HUES6 (cell line): Measurements from ENCODE around the gene NRIP3.
"Not testable (repeated sequence)": the region's sequence is repeated elsewhere in the genome, so short reads cannot be mapped to it uniquely, and the experiment has no call there.

Source experiments
- H3K27ac ChIP-seq: 2 replicates; pipeline ENCODE4 v1.7.0; 2013; ENCODE audit warnings: low read depth, mild to moderate bottlenecking, low read length, inconsistent platforms
- H3K27me3 ChIP-seq: 2 replicates; pipeline ENCODE4 v1.6.1; 2013; ENCODE audit warnings: low read length; ENCODE audit not compliant: control insufficient read depth, insufficient read depth
- H3K36me3 ChIP-seq: 2 replicates; pipeline ENCODE4 v1.6.1; 2013; ENCODE audit warnings: low read length; ENCODE audit not compliant: control insufficient read depth, insufficient read depth
- H3K4me1 ChIP-seq: 2 replicates; pipeline ENCODE4 v1.6.1; 2013; ENCODE audit warnings: low read length; ENCODE audit not compliant: control insufficient read depth, insufficient read depth
- H3K4me3 ChIP-seq: 2 replicates; pipeline ENCODE4 v1.5.1; 2013; ENCODE audit warnings: low read depth, low read length
- H3K9ac ChIP-seq: one replicate; pipeline ENCODE4 v1.6.1; 2013; ENCODE audit warnings: mild to moderate bottlenecking, low read length
- H3K9me3 ChIP-seq: 2 replicates; pipeline ENCODE4 v1.6.1; 2013; ENCODE audit warnings: low read depth, low read length; ENCODE audit not compliant: control insufficient read depth, insufficient read depth

Gene NRIP3

GRCh38 chr11:8998017-8998416, 5.8 kb downstream of the NRIP3 start:
- Histone ChIP-seq H3K9me3 (no peaks in the 10 kb centered on the region), H3K4me1 (peaks cover 3% of the 10 kb centered on the region; the same call in 1 of the 2 replicates), H3K27me3 (peaks cover 28% of the 10 kb centered on the region), H3K27ac (no peak overlapping the region), H3K9ac (no peak overlapping the region), H3K36me3 (no peaks in the 10 kb centered on the region), H3K4me3 (no peak overlapping the region)

GRCh38 chr11:8997451-8997850, 6.3 kb downstream of the NRIP3 start:
- Histone ChIP-seq H3K9ac (no peak overlapping the region), H3K36me3 (no peaks in the 10 kb centered on the region), H3K27me3 (peaks cover 22% of the 10 kb centered on the region), H3K4me3 (no peak overlapping the region), H3K4me1 (no peaks in the 10 kb centered on the region), H3K9me3 (no peaks in the 10 kb centered on the region), H3K27ac (no peak overlapping the region)

GRCh38 chr11:8989453-8989852, 14.3 kb downstream of the NRIP3 start:
- Histone ChIP-seq H3K9ac (no peak overlapping the region), H3K36me3 (no peaks in the 10 kb centered on the region), H3K9me3 (no peaks in the 10 kb centered on the region), H3K27ac (no peak overlapping the region), H3K4me3 (no peak overlapping the region), H3K4me1 (peaks cover 7% of the 10 kb centered on the region), H3K27me3 (no peaks in the 10 kb centered on the region)

GRCh38 chr11:8988329-8989234, 15.2 kb downstream of the NRIP3 start:
- H3K27ac ChIP-seq = no peak overlapping the region
- H3K9ac ChIP-seq = no peak overlapping the region
- H3K36me3 ChIP-seq = no peaks in the 10 kb centered on the region
- H3K4me1 ChIP-seq = peaks cover 7% of the 10 kb centered on the region
- no peaks in the 10 kb centered on the region for H3K9me3 ChIP-seq
- H3K27me3 ChIP-seq = no peaks in the 10 kb centered on the region
- no peak overlapping the region for H3K4me3 ChIP-seq

GRCh38 chr11:8987446-8987845, 16.4 kb downstream of the NRIP3 start:
- H3K27ac ChIP-seq = no peak overlapping the region
- H3K36me3 ChIP-seq = no peaks in the 10 kb centered on the region
- peaks cover 7% of the 10 kb centered on the region for H3K4me1 ChIP-seq
- H3K9me3 ChIP-seq = no peaks in the 10 kb centered on the region
- no peak overlapping the region for H3K9ac ChIP-seq
- H3K4me3 ChIP-seq = no peak overlapping the region
- H3K27me3 ChIP-seq = no peaks in the 10 kb centered on the region

GRCh38 chr11:8986772-8987171, 17.0 kb downstream of the NRIP3 start:
- H3K4me1 ChIP-seq, H3K9me3 ChIP-seq, H3K9ac ChIP-seq, H3K27me3 ChIP-seq, H3K36me3 ChIP-seq, H3K27ac ChIP-seq, H3K4me3 ChIP-seq: not testable (repeated sequence)

- Histone ChIP-seq H3K36me3 (no peaks in the 10 kb centered on the region), H3K9me3 (no peaks in the 10 kb centered on the region), H3K27ac (no peak overlapping the region), H3K27me3 (no peaks in the 10 kb centered on the region), H3K4me3 (no peak overlapping the region), H3K9ac (no peak overlapping the region), H3K4me1 (peaks cover 7% of the 10 kb centered on the region)
Observed at GRCh38 chr11:8985462-8985861, 18.3 kb downstream of the NRIP3 start.

- no peaks in the 10 kb centered on the region for H3K27me3 ChIP-seq
- no peak overlapping the region for H3K4me3 ChIP-seq
- no peaks in the 10 kb centered on the region for H3K36me3 ChIP-seq
- no peak overlapping the region for H3K9ac ChIP-seq
- H3K9me3 ChIP-seq = no peaks in the 10 kb centered on the region
- no peak overlapping the region for H3K27ac ChIP-seq
- H3K4me1 ChIP-seq = no peaks in the 10 kb centered on the region
Observed at GRCh38 chr11:8983552-8983951, 20.2 kb downstream of the NRIP3 start.

GRCh38 chr11:8980485-8980884, 23.3 kb downstream of the NRIP3 start:
- H3K27ac ChIP-seq = no peak overlapping the region
- no peaks in the 10 kb centered on the region for H3K27me3 ChIP-seq
- no peaks in the 10 kb centered on the region for H3K4me1 ChIP-seq
- H3K36me3 ChIP-seq = no peaks in the 10 kb centered on the region
- H3K9me3 ChIP-seq = peaks cover 3% of the 10 kb centered on the region; the same call in 1 of the 2 replicates
- H3K9ac ChIP-seq = no peak overlapping the region
- no peak overlapping the region for H3K4me3 ChIP-seq

- not testable (repeated sequence) for H3K4me3 ChIP-seq, H3K9me3 ChIP-seq, H3K27ac ChIP-seq, H3K36me3 ChIP-seq, H3K9ac ChIP-seq, H3K27me3 ChIP-seq, H3K4me1 ChIP-seq
Observed at GRCh38 chr11:8979365-8979764, 24.4 kb downstream of the NRIP3 start.

GRCh38 chr11:8973121-8973520, 30.7 kb downstream of the NRIP3 start:
- Histone ChIP-seq H3K36me3 (no peaks in the 10 kb centered on the region), H3K27me3 (no peaks in the 10 kb centered on the region), H3K4me1 (no peaks in the 10 kb centered on the region), H3K9ac (no peak overlapping the region), H3K4me3 (no peak overlapping the region), H3K27ac (no peak overlapping the region), H3K9me3 (peaks cover 3% of the 10 kb centered on the region; the same call in 1 of the 2 replicates)
